ENCODE data around the gene PLXNA4. TPM values are rescaled to one million over a fixed set of nuclear protein-coding genes. Genes with fewer than 3 reads are reported as not detected.

PLXNA4 gene
- total RNA-seq, 2 experiments from 2014 or later: 0.75 to 0.85 TPM

- Mint-ChIP-seq H3K27me3 (peaks cover 6% of the 10 kb centered on the region), H3K27ac (no peak overlapping the region), H3K36me3 (ENCODE audit: low read depth) (no peaks in the 10 kb centered on the region), H3K9me3 (no peaks in the 10 kb centered on the region), H3K4me1 (ENCODE audit: low read depth) (no peaks in the 10 kb centered on the region), H3K4me3 (no peak overlapping the region)
- POLR2A ChIA-PET: no interaction called here
- no peak overlapping the region for H3K4me3 ChIP-seq (ENCODE audit: low read length)
- no peaks in the 10 kb centered on the region for H3K4me1 ChIP-seq (ENCODE audit: insufficient read depth, low read length)
- no peaks in the 10 kb centered on the region for H3K9me3 ChIP-seq (ENCODE audit: control insufficient read depth in 1 of 2, insufficient read depth in 1 of 2, low read length in 2 of 2)
- intact Hi-C loops (cut with DNase I, micrococcal nuclease): no loop called here
- no peak for ATAC-seq (ENCODE audit: poor library complexity)
- H3K27me3 ChIP-seq (ENCODE audit: control insufficient read depth in 1 of 2, insufficient read depth in 2 of 2, low read length in 2 of 2): peaks cover 0 to 3% of the 10 kb centered on the region in 2 experiments
- no peak for DNase-seq
- CTCF ChIA-PET: no interaction called here
- TF ChIP-seq CTCF (IDR thresholded peaks at IDR 0.05): no peak
- no peak overlapping the region for H3K27ac ChIP-seq (ENCODE audit: low read depth in 1 of 2, low read length in 2 of 2)
- H3K36me3 ChIP-seq (ENCODE audit: insufficient read depth, low read length): no peaks in the 10 kb centered on the region
These were observed 199.3 kb downstream of the PLXNA4 start for GRCh38 chr7:132377015-132377414.

- H3K36me3 ChIP-seq (ENCODE audit: insufficient read depth, low read length): no peaks in the 10 kb centered on the region
- no peaks in the 10 kb centered on the region for H3K27me3 ChIP-seq (ENCODE audit: control insufficient read depth in 1 of 2, insufficient read depth in 2 of 2, low read length in 2 of 2)
- no peak overlapping the region for H3K4me3 ChIP-seq (ENCODE audit: low read length)
- CTCF ChIA-PET: no interaction called here
- ATAC-seq (ENCODE audit: poor library complexity): no peak
- POLR2A ChIA-PET: no interaction called here
- no peak for TF ChIP-seq CTCF (IDR thresholded peaks at IDR 0.05)
- H3K27me3 Mint-ChIP-seq: peaks cover 6% of the 10 kb centered on the region
- H3K27ac ChIP-seq (ENCODE audit: low read depth in 1 of 2, low read length in 2 of 2): no peak overlapping the region
- no peaks in the 10 kb centered on the region for H3K36me3 Mint-ChIP-seq (ENCODE audit: low read depth)
- no peak overlapping the region for H3K27ac Mint-ChIP-seq
- no peaks in the 10 kb centered on the region for H3K4me1 ChIP-seq (ENCODE audit: insufficient read depth, low read length)
- no peak for DNase-seq
- H3K4me1 Mint-ChIP-seq (ENCODE audit: low read depth): no peaks in the 10 kb centered on the region
- no peaks in the 10 kb centered on the region for H3K9me3 Mint-ChIP-seq
- no peak overlapping the region for H3K4me3 Mint-ChIP-seq
- intact Hi-C loops (cut with DNase I, micrococcal nuclease): no loop called here
- H3K9me3 ChIP-seq (ENCODE audit: control insufficient read depth in 1 of 2, insufficient read depth in 1 of 2, low read length in 2 of 2): no peaks in the 10 kb centered on the region
These were observed 199.8 kb downstream of the PLXNA4 start for GRCh38 chr7:132376361-132377013.

- Mint-ChIP-seq H3K36me3 (ENCODE audit: low read depth) (no peaks in the 10 kb centered on the region), H3K27me3 (peaks cover 4% of the 10 kb centered on the region), H3K4me1 (ENCODE audit: low read depth) (no peaks in the 10 kb centered on the region), H3K4me3 (no peak overlapping the region), H3K27ac (no peak overlapping the region), H3K9me3 (no peaks in the 10 kb centered on the region)
- POLR2A ChIA-PET: interaction anchor here (1.3 kb wide), 1 partner anchor 11 kb away, joined by 3 read pairs; no protein-coding TSS in a partner anchor
- ATAC-seq (ENCODE audit: poor library complexity) (no peak), DNase-seq (no peak)
- CTCF ChIA-PET: no interaction called here
- H3K36me3 ChIP-seq (ENCODE audit: insufficient read depth, low read length): no peaks in the 10 kb centered on the region
- H3K4me3 ChIP-seq (ENCODE audit: low read length): no peak overlapping the region
- intact Hi-C loops (cut with DNase I, micrococcal nuclease): no loop called here
- H3K9me3 ChIP-seq (ENCODE audit: control insufficient read depth in 1 of 2, insufficient read depth in 1 of 2, low read length in 2 of 2): no peaks in the 10 kb centered on the region
- no peak overlapping the region for H3K27ac ChIP-seq (ENCODE audit: low read depth in 1 of 2, low read length in 2 of 2)
- H3K27me3 ChIP-seq (ENCODE audit: control insufficient read depth in 1 of 2, insufficient read depth in 2 of 2, low read length in 2 of 2): no peaks in the 10 kb centered on the region
- TF ChIP-seq CTCF (IDR thresholded peaks at IDR 0.05): no peak
- H3K4me1 ChIP-seq (ENCODE audit: insufficient read depth, low read length): no peaks in the 10 kb centered on the region
These were observed 202.4 kb downstream of the PLXNA4 start for GRCh38 chr7:132373879-132374278.

Measured in CD4-positive, alpha-beta T cell (primary cell).